ENCODE data around the gene SNX18.

SNX18 gene

GRCh38 chr5:54580997-54581811 is 63.6 kb downstream of the SNX18 start:
- no peaks in the 10 kb centered on the region for H3K9me2 ChIP-seq (replicated peaks; ENCODE audit: low read depth, low read length)
- H3K4me2 ChIP-seq (ENCODE audit: low read depth, low read length, poor library complexity, severe bottlenecking), result no peak overlapping the region
- no peaks in the 10 kb centered on the region for H3K36me3 ChIP-seq (ENCODE audit: insufficient read depth, low read length)
- H3K27me3 ChIP-seq (ENCODE audit: insufficient read depth, low read length, poor library complexity, severe bottlenecking), result no peaks in the 10 kb centered on the region
- H3K4me1 ChIP-seq (ENCODE audit: insufficient read depth, low read length, poor library complexity, severe bottlenecking), result no peaks in the 10 kb centered on the region
- no peak overlapping the region for H3K4me3 ChIP-seq (ENCODE audit: low read length, poor library complexity, severe bottlenecking)
- TF ChIP-seq CTCF (conservative IDR thresholded peaks at IDR 0.05; ENCODE audit: low read length) (no peak), EZH2phosphoT487 (IDR thresholded peaks at IDR 0.05; ENCODE audit: borderline replicate concordance) (no peak)
- H2AFZ ChIP-seq (ENCODE audit: low read length), result no peak overlapping the region
- no peaks in the 10 kb centered on the region for H3K9me3 ChIP-seq (ENCODE audit: insufficient read depth, low read depth, low read length)
- no peaks in the 10 kb centered on the region for H3F3A ChIP-seq (ENCODE audit: low read depth)
- H3K79me2 ChIP-seq (ENCODE audit: insufficient read depth, low read length), result no peaks in the 10 kb centered on the region
- H3K9ac ChIP-seq (ENCODE audit: low read depth, low read length, poor library complexity, severe bottlenecking), result no peak overlapping the region
- no peaks in the 10 kb centered on the region for H4K20me1 ChIP-seq (ENCODE audit: insufficient read depth, low read length, poor library complexity, severe bottlenecking)

DNA sequence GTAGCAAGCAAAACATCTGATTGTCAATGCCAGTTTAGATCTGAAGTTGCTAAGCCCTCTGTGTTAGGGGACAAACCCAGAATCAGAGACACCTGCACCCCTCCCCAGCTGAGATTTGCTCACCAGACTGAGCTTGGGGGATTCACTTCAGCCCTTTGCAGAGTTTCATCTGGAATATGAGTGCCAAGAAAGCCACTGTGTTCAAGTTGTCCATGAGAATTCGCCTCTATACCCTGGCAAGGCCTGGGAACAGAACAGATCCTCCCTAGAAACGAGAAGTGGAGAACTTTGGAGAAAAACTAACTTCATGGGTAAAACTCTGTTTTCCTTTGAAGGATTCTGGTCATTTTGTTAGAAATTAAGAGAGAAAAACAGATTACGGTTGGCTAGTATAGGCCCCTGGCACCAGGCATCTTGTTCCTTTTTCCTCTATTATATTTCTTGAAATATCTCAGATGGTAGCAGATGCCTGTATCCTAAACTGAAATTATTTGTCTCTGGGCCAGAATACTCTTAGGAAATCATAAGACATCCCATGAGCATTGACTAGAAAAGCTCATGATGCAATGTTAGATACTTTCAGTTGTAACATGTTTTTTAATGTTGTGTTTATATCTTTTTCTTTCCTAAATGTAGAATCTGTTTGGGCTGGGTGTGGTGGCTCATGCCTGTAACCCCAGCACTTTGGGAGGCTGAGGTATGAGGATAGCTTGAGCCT is 64.4 kb downstream of the SNX18 start:
- Histone ChIP-seq H3K9ac (ENCODE audit: low read depth, low read length, poor library complexity, severe bottlenecking) (no peak overlapping the region), H3K4me3 (ENCODE audit: low read length, poor library complexity, severe bottlenecking) (no peak overlapping the region), H3K27me3 (ENCODE audit: insufficient read depth, low read length, poor library complexity, severe bottlenecking) (no peaks in the 10 kb centered on the region), H3K79me2 (ENCODE audit: insufficient read depth, low read length) (no peaks in the 10 kb centered on the region), H3K9me3 (ENCODE audit: insufficient read depth, low read depth, low read length) (no peaks in the 10 kb centered on the region), H3F3A (ENCODE audit: low read depth) (no peaks in the 10 kb centered on the region), H3K4me1 (ENCODE audit: insufficient read depth, low read length, poor library complexity, severe bottlenecking) (no peaks in the 10 kb centered on the region), H3K36me3 (ENCODE audit: insufficient read depth, low read length) (no peaks in the 10 kb centered on the region), H2AFZ (ENCODE audit: low read length) (no peak overlapping the region), H4K20me1 (ENCODE audit: insufficient read depth, low read length, poor library complexity, severe bottlenecking) (no peaks in the 10 kb centered on the region), H3K4me2 (ENCODE audit: low read depth, low read length, poor library complexity, severe bottlenecking) (no peak overlapping the region), H3K9me2 (replicated peaks; ENCODE audit: low read depth, low read length) (no peaks in the 10 kb centered on the region)
- no peak for TF ChIP-seq EZH2phosphoT487 (IDR thresholded peaks at IDR 0.05; ENCODE audit: borderline replicate concordance)
- no peak for TF ChIP-seq CTCF (conservative IDR thresholded peaks at IDR 0.05; ENCODE audit: low read length)

GRCh38 chr5:54586336-54586735 is 68.8 kb downstream of the SNX18 start:
- no peak overlapping the region for H3K4me2 ChIP-seq (ENCODE audit: low read depth, low read length, poor library complexity, severe bottlenecking)
- no peak overlapping the region for H3K9ac ChIP-seq (ENCODE audit: low read depth, low read length, poor library complexity, severe bottlenecking)
- no peaks in the 10 kb centered on the region for H3K9me3 ChIP-seq (ENCODE audit: insufficient read depth, low read depth, low read length)
- no peaks in the 10 kb centered on the region for H4K20me1 ChIP-seq (ENCODE audit: insufficient read depth, low read length, poor library complexity, severe bottlenecking)
- no peaks in the 10 kb centered on the region for H3K36me3 ChIP-seq (ENCODE audit: insufficient read depth, low read length)
- H3K27me3 ChIP-seq (ENCODE audit: insufficient read depth, low read length, poor library complexity, severe bottlenecking), result no peaks in the 10 kb centered on the region
- H3K4me1 ChIP-seq (ENCODE audit: insufficient read depth, low read length, poor library complexity, severe bottlenecking), result no peaks in the 10 kb centered on the region
- H3K4me3 ChIP-seq (ENCODE audit: low read length, poor library complexity, severe bottlenecking), result no peak overlapping the region
- H3K9me2 ChIP-seq (replicated peaks; ENCODE audit: low read depth, low read length), result no peaks in the 10 kb centered on the region
- no peaks in the 10 kb centered on the region for H3K79me2 ChIP-seq (ENCODE audit: insufficient read depth, low read length)
- H2AFZ ChIP-seq (ENCODE audit: low read length), result no peak overlapping the region
- no peaks in the 10 kb centered on the region for H3F3A ChIP-seq (ENCODE audit: low read depth)
- no peak for TF ChIP-seq EZH2phosphoT487 (IDR thresholded peaks at IDR 0.05; ENCODE audit: borderline replicate concordance)
- no peak for TF ChIP-seq CTCF (conservative IDR thresholded peaks at IDR 0.05; ENCODE audit: low read length)

Measured in Loucy (cell line).